SH-SY5Y (cell line): ENCODE measurements around the gene TMEM221.

Experiments used
- GATA2 ChIP-seq: IDR thresholded peaks from 2 replicates; pipeline ENCODE4 v1.6.1; 2011; ENCODE audit warnings: mild to moderate bottlenecking, low read depth, low read length
- GATA3 ChIP-seq: IDR thresholded peaks from 2 replicates; pipeline ENCODE4 v1.6.1; 2011; ENCODE audit warnings: low read depth, mild to moderate bottlenecking, low read length, moderate library complexity

The TMEM221 gene

GRCh38 chr19:17436094-17436873 is 12.2 kb downstream of the TMEM221 start:
- TF ChIP-seq GATA2 (no peak), GATA3 (no peak)

- TF ChIP-seq GATA3 (no peak), GATA2 (no peak)
Observed at GRCh38 chr19:17435218-17435617, 13.2 kb downstream of the TMEM221 start.

- TF ChIP-seq GATA2 = no peak
- no peak for TF ChIP-seq GATA3
Observed at GRCh38 chr19:17431417-17431816, 17.1 kb downstream of the TMEM221 start.

GRCh38 chr19:17429641-17430113 is 18.8 kb downstream of the TMEM221 start:
- no peak for TF ChIP-seq GATA2
- no peak for TF ChIP-seq GATA3

GRCh38 chr19:17424743-17425365 is 23.6 kb downstream of the TMEM221 start:
- no peak for TF ChIP-seq GATA3
- TF ChIP-seq GATA2 = no peak

- TF ChIP-seq GATA3 (no peak), GATA2 (no peak)
Observed at GRCh38 chr19:17423429-17424208, 24.8 kb downstream of the TMEM221 start.

- no peak for TF ChIP-seq GATA3
- TF ChIP-seq GATA2 = no peak
Observed at GRCh38 chr19:17421942-17422341, 26.5 kb downstream of the TMEM221 start.

- TF ChIP-seq GATA3 = no peak
- no peak for TF ChIP-seq GATA2
Observed at GRCh38 chr19:17420475-17420924, 28.0 kb downstream of the TMEM221 start.

GRCh38 chr19:17419621-17420474 is 28.6 kb downstream of the TMEM221 start, which contains the start of gene MVB12A:
TSS of gene MVB12A (plus strand) at chr19:17420047. CDS start at chr19:17420136, 89 bp downstream.
- TF ChIP-seq GATA2 = no peak
- no peak for TF ChIP-seq GATA3

GRCh38 chr19:17419154-17419620 is 29.3 kb downstream of the TMEM221 start:
- TF ChIP-seq GATA2 = no peak
- TF ChIP-seq GATA3 = no peak

- TF ChIP-seq GATA3 = no peak
- TF ChIP-seq GATA2 = no peak
Observed at GRCh38 chr19:17418710-17419109, 29.8 kb downstream of the TMEM221 start.

- TF ChIP-seq GATA3 = no peak
- no peak for TF ChIP-seq GATA2
Observed at GRCh38 chr19:17415121-17415520, 33.3 kb downstream of the TMEM221 start.

- TF ChIP-seq GATA3 (no peak), GATA2 (no peak)
Observed at GRCh38 chr19:17414097-17414496, 34.4 kb downstream of the TMEM221 start.

- no peak for TF ChIP-seq GATA2
- TF ChIP-seq GATA3 = no peak
Observed at GRCh38 chr19:17411801-17412200, 36.7 kb downstream of the TMEM221 start.
